HepG2 (cell line): Measurements from ENCODE around the gene BCAS3. TPM values are rescaled to one million over a fixed set of nuclear protein-coding genes. Genes with fewer than 3 reads are reported as not detected.

ENCODE experiments used
- ATAC-seq: fragments of 200-7000 bp; cut with Tn5 transposase; 3 replicates; pipeline ENCODE4 v1.9.1; 2020; ENCODE audit warnings: mild to moderate bottlenecking, moderate library complexity
- BruUV-seq: library from RNA; stranded (reverse); fragments of 400-500 nt; replicated peaks from 2 replicates; lab custom pipeline; 2021; lab: Mats Ljungman, UMichigan
- CTCF ChIA-PET: fragments of 300-600 bp; formaldehyde crosslinking; extraction: SDS; loops from one replicate; lab custom pipeline; 2021; ENCODE audit warnings: low total read pairs, inconsistent platforms, low intra/inter-chr PET ratio; lab: Yijun Ruan, JAX
- POLR2A ChIA-PET: fragments of 350-600 bp; sonication (Branson Sonifier 250); formaldehyde crosslinking; loops from one replicate; lab custom pipeline; 2020; ENCODE audit warnings: antibody characterized with exemption, inconsistent platforms; lab: Yijun Ruan, JAX
- DNase-seq: peaks from one replicate; pipeline ENCODE4 v3.0.0-alpha.2; 2015; ENCODE audit warnings: low spot score
- FAIRE-seq: peaks from 3 replicates; lab custom pipeline; 2011; peaks lifted over from hg19 to GRCh38; lab: Jason Lieb, UNC
- H2AFZ ChIP-seq: one replicate; pipeline ENCODE4 v1.6.1; 2011; ENCODE audit warnings: low read length, inconsistent platforms
- H3K27ac ChIP-seq: fragments of 300-600 bp; 3 replicates; pipeline ENCODE4 v1.8.0; 2011; ENCODE audit warnings: mixed run types, mild to moderate bottlenecking, mixed read lengths, low read length, inconsistent platforms; ENCODE audit not compliant: insufficient read depth; ENCODE audit errors: extremely low read length
- H3K27me3 ChIP-seq, 2 experiments: fragments of 200-600 bp in 1 of 2; 2 replicates in 1 of 2; 3 replicates in 1 of 2; pipeline versions ENCODE4 v1.6.0 to v1.8.0; 2011; ENCODE audit warnings: low read length in 2 of 2, mild to moderate bottlenecking in 2 of 2, moderate library complexity in 2 of 2, inconsistent platforms in 1 of 2; ENCODE audit not compliant: insufficient read depth in 2 of 2, control insufficient read depth in 1 of 2
- H3K36me3 ChIP-seq, 2 experiments: fragments of 200-600 bp in 1 of 2; replicated peaks in 1 of 2; 2 replicates in 1 of 2; 3 replicates in 1 of 2; pipeline versions ENCODE4 v1.5.1 to v1.8.0; 2011; ENCODE audit warnings: low read length in 2 of 2, inconsistent platforms in 1 of 2; ENCODE audit not compliant: insufficient read depth in 2 of 2, control insufficient read depth in 1 of 2
- H3K4me1 ChIP-seq: 2 replicates; pipeline ENCODE4 v1.5.1; 2012; ENCODE audit warnings: low read length, inconsistent platforms; ENCODE audit not compliant: insufficient read depth
- H3K4me2 ChIP-seq: 2 replicates; pipeline ENCODE4 v1.6.0; 2011; ENCODE audit warnings: low read depth, low read length, inconsistent platforms
- H3K4me3 ChIP-seq, 3 experiments: fragments of 200-600 bp in 1 of 3; sonication (generic), shearing (Covaris generic) in 1 of 3; replicated peaks in 1 of 3; 2 replicates each; pipeline ENCODE4 v1.5.1; 2011 to 2016; ENCODE audit warnings: low read length in 3 of 3, inconsistent platforms in 2 of 3, low read depth in 2 of 3, mild to moderate bottlenecking in 2 of 3, control low read depth in 1 of 3, mixed read lengths in 1 of 3; ENCODE audit not compliant: insufficient read depth in 1 of 3
- H3K79me2 ChIP-seq: one replicate; pipeline ENCODE4 v1.6.1; 2011; ENCODE audit warnings: low read length, inconsistent platforms; ENCODE audit not compliant: insufficient read depth
- H3K9ac ChIP-seq: 2 replicates; pipeline ENCODE4 v1.6.0; 2011; ENCODE audit warnings: mild to moderate bottlenecking, low read depth, low read length, inconsistent platforms; ENCODE audit not compliant: insufficient read depth
- H3K9me3 ChIP-seq: 2 replicates; pipeline ENCODE4 v1.5.1; 2012; ENCODE audit warnings: mild to moderate bottlenecking, low read length
- H4K20me1 ChIP-seq: 2 replicates; pipeline ENCODE4 v1.6.0; 2011; ENCODE audit warnings: inconsistent platforms, mild to moderate bottlenecking, low read length, moderate library complexity; ENCODE audit not compliant: insufficient read depth
- AGO2 ChIP-seq: fragments of 200-400 bp; formaldehyde crosslinking; optimal IDR thresholded peaks from 2 replicates; pipeline ENCODE3; 2017; ENCODE audit warnings: mild to moderate bottlenecking, low read depth, low read length, moderate library complexity
- BRCA1 ChIP-seq: sonication (generic); formaldehyde crosslinking; IDR thresholded peaks from 2 replicates; pipeline ENCODE4 v1.4.0; 2020; ENCODE audit warnings: missing genetic modification reagents
- HNRNPL ChIP-seq: fragments of 200-400 bp; formaldehyde crosslinking; IDR thresholded peaks from 2 replicates; pipeline ENCODE4 v1.6.1; 2017; ENCODE audit warnings: mild to moderate bottlenecking, low read depth, low read length
- HNRNPLL ChIP-seq: fragments of 200-400 bp; formaldehyde crosslinking; IDR thresholded peaks from 2 replicates; pipeline ENCODE4 v1.6.1; 2017; ENCODE audit warnings: mild to moderate bottlenecking, low read depth, low read length; ENCODE audit not compliant: poor library complexity, severe bottlenecking
- PRPF4 ChIP-seq: fragments of 200-400 bp; formaldehyde crosslinking; IDR thresholded peaks from 2 replicates; pipeline ENCODE4 v1.6.1; 2016; ENCODE audit warnings: low read length, low read depth; ENCODE audit not compliant: poor library complexity, severe bottlenecking
- TARDBP ChIP-seq: sonication (generic); formaldehyde crosslinking; IDR thresholded peaks from 2 replicates; pipeline ENCODE4 v1.8.0; 2022; ENCODE audit warnings: mild to moderate bottlenecking, missing genetic modification reagents
- XBP1 ChIP-seq: sonication (generic); formaldehyde crosslinking; IDR thresholded peaks from 2 replicates; pipeline ENCODE4 v1.5.0; 2020; ENCODE audit warnings: missing genetic modification reagents
- ZBTB33 ChIP-seq: sonication (generic); formaldehyde crosslinking; IDR thresholded peaks from 2 replicates; pipeline ENCODE4 v1.4.0; 2020; ENCODE audit warnings: missing genetic modification reagents
- ZBTB38 ChIP-seq: sonication (generic); formaldehyde crosslinking; IDR thresholded peaks from 2 replicates; pipeline ENCODE4 v1.5.1; 2020; ENCODE audit warnings: mild to moderate bottlenecking, missing genetic modification reagents
- ZNF777 ChIP-seq: sonication (generic); formaldehyde crosslinking; IDR thresholded peaks from 2 replicates; pipeline ENCODE4 v1.4.0; 2020; ENCODE audit warnings: missing genetic modification reagents
- WGBS: methylation state at CpG from one replicate; pipeline ENCODE4 v1.1.6; 2017; ENCODE audit warnings: low lambda C conversion rate; 5-methylcytosine and 5-hydroxymethylcytosine counted together
- in situ Hi-C: cut with HindIII; loops from 2 replicates; pipeline ENCODE4 v1.10.0; 2017; ENCODE audit warnings: low pct_unique_long_range_greater_than_20kb; ENCODE audit not compliant: extremely low pct_ligation_motif_present
- intact Hi-C: fragments of 100-400 bp; cut with micrococcal nuclease; formaldehyde crosslinking; loops from one replicate; pipeline ENCODE4 v1.10.0; 2022; ENCODE audit not compliant: unreplicated experiment
- polyA plus RNA-seq, 8 experiments: library from polyadenylated mRNA; depleted of rRNA in 3 of 8; stranded (reverse) in 7 of 8; unstranded in 1 of 8; fragments of >200 nt; fragmentation: Illumina TruSeq in 4 of 8; extraction: Trizol in 4 of 8; gene quantifications; 2 replicates each; pipeline versions ENCODE4 v1.2.1 to v1.2.3, GENCODE V29; 2011 to 2016; ENCODE audit warnings: low read depth in 4 of 8, missing spikeins in 1 of 8, mixed read lengths in 1 of 8; ENCODE audit not compliant: insufficient read depth in 1 of 8
- total RNA-seq, 5 experiments: library from RNA; depleted of rRNA; stranded (reverse); fragments of >200 nt; fragmentation: Illumina TruSeq; extraction: Trizol; gene quantifications; 2 replicates each; pipeline ENCODE4 v1.2.3, GENCODE V29; 2016; ENCODE audit warnings: low read depth in 1 of 5

The BCAS3 gene
- total and polyA plus RNA-seq, 2 of the 13 experiments (the other 11 are each of a cell fraction or from before 2014, with no cell fraction given): 10.7 to 11.2 TPM

- peaks cover 66% of the 10 kb centered on the region for H3K4me1 ChIP-seq
Measured at GRCh38 chr17:61397086-61397842, 719.6 kb downstream of the BCAS3 start.

More at GRCh38 chr17:61397086-61397842, 719.6 kb downstream of the BCAS3 start:
- DNase-seq (no peak), FAIRE-seq (no peak), ATAC-seq (no peak)
- Histone ChIP-seq H3K9ac (no peak overlapping the region), H3K4me3 (peak overlapping the region in 1 of 3 experiments; percentile 93; a peak in 1 of 6 replicates), H3K4me2 (peak overlapping the region; percentile 84; the same call in 1 of the 2 replicates), H2AFZ (no peak overlapping the region), H3K79me2 (peaks cover 24% of the 10 kb centered on the region), H3K27ac (no peak overlapping the region), H3K9me3 (no peaks in the 10 kb centered on the region), H4K20me1 (no peaks in the 10 kb centered on the region), H3K27me3 (no peaks in the 10 kb centered on the region), H3K36me3 (peaks cover 0 to 1% of the 10 kb centered on the region in 2 experiments; a peak in 1 of 5 replicates)
- in situ Hi-C loops: loop anchor here (10.0 kb wide), 1 partner anchor 672 kb away; no protein-coding TSS in a partner anchor
- BruUV-seq: no TSS peak
- intact Hi-C loops: loop anchor here (10.0 kb wide), 1 partner anchor 672 kb away; no protein-coding TSS in a partner anchor
- 93% methylated on average over 25 of the region's 67 CpGs for WGBS
- CTCF ChIA-PET: no interaction called here
- POLR2A ChIA-PET: no interaction called here
- TF ChIP-seq AGO2 (peak; percentile 68), HNRNPL (0 out of 2 replicates have a peak, but pooled peaks have one; percentile 39), ZNF777 (CRISPR knock-in tag) (no peak), ZBTB38 (CRISPR knock-in tag) (peak; percentile 26; the same call in 1 of the 2 replicates), HNRNPLL (peak; percentile 7), ZBTB33 (CRISPR knock-in tag) (peak; percentile 79; the same call in 1 of the 2 replicates), BRCA1 (CRISPR knock-in tag) (no peak), PRPF4 (peak; percentile 71), TARDBP (0 out of 2 replicates have a peak, but pooled peaks have one; percentile 24), XBP1 (no peak)
